ENCODE measurements around the gene TXLNB.
A peak's percentile ranks its signal among the peaks of the same experiment; 100 is the strongest.
"Not testable (repeated sequence)": the region's sequence is repeated elsewhere in the genome, so short reads cannot be mapped to it uniquely, and the experiment has no call there.

Gene TXLNB

DNA sequence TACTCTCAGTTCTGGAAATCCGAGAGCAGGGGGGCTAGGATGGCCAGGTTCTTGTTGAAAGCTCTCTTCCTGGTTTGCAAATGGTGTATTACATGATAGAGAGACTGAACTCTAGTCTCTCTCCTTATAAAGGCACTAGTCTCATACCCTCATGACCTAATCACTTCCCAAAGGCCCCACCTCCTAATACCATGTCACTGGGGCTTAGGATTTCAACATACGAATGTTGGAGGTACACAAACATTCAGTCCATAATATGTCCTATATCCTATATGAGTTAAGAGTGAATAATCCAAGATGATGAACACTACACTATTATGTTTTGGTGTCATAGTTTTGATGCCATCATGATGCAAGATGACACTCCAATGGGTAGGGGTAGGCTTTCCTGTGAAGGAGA is 20.0 kb upstream of the TXLNB start:
- DNase-seq (ENCODE audit: low spot score) (no peak), FAIRE-seq (no peak)

DNA sequence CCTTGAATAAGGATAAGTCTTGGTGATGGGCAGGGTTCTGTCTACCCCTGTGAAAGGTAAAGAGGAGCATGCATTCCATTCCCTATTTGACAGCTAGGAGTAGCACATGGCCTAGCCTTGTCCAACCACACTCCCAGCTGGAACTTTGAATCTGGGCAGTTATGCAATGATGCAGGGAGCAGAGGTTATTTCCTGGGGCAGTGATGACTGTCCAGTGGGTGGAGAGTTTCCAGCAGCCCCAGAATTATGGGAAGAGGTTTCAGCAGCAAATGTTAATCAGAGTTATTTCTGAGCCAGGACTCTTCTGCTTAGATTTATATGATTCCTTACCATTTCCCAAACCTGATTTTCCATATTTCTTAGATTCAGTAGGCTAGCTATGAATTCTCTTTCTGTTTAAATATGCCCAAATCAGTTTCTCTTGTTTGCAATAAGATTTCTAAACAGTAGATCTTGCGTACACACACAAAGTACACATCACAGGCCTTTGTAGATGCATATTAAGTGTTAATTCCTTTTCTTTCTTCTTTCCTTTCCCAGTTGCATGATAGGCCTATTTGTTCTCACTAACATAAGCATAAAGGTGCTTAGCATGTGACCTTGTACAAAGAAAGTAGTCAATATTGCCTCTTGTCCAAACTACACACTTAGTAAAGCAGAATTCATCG is 17.3 kb upstream of the TXLNB start:
- DNase-seq (ENCODE audit: low spot score) = no peak
- FAIRE-seq = no peak

DNA sequence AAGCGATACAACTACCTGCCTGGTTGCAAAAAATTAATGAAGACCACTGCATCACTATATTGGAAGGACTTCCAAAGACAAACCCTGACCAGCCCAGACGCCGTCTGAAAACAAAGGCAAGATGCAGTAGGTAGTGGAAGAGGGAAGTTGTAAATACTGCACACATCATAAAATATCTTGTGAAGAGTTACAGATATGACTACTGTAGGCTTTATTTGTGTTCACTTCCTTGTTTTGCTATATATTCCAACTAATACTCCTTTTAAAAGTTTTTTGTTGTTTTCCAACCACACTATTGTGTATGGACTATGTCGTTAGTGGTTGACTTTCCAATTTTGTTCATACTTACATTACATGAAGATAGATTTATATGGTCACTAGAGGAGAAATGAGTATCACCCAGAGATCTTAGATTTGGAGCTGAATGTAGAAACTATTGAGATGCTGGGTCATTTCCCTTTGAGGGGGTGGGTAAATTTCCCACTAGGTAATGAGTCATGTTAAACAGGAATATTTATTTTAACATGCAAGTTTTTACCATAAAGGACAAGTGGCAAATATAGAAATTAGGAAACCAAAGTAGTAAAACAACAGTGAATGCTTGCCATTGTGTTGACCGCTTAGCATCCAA is 16.6 kb upstream of the TXLNB start:
- no peak for DNase-seq (ENCODE audit: low spot score)
- no peak for FAIRE-seq

DNA sequence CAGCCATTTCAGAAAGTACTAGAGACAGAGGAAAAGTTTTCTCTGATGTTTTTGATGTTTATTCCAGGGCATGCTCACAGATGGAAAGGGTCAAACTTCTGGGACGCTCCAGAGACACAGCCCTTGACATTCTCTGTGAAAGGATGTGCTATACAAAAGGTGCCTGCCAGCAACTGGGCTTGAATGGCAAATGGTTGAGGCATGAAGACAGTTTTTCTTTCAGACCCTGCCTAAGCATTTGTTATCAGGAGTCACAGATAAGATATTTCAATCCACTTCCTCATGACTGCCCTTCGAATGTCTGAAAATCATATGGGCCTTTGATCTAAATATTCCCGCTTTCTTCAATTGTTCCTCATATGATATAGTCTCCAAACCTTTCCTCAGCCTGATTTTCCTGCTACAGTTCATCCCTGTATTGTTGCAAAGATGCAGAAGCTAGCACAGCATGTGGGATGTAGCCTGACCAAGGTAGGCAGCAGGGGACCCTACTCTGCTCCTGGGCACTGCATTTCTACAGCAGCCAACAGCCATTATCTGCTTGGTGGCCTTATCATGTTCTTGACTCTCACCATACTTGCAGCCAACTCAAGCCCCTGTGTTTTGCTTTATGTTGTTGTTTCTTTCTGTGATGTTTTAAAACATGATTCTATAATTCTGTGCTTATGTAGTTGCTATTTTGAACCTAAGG is 14.6 kb upstream of the TXLNB start:
- FAIRE-seq = no peak
- DNase-seq (ENCODE audit: low spot score) = no peak

DNA sequence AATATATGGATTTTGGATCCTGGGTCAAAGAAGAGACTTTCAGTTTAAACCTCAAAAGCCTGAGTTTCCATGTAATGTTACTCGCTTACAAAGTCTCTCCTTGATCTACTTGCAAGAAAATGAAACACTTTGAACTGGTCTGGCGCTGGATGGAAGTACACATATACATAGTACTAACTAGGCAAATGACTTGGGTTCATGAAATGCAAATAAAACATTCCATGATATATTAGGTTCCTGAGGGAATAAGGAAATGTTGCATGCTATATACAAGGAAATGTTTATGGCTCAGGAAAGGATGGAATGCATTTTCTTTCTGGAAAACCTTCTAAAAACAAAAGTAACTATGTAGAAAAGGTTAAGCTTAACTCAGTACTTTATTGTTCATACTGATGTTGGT is 11.4 kb upstream of the TXLNB start:
- DNase-seq (ENCODE audit: low spot score) (no peak), FAIRE-seq (no peak)

DNA sequence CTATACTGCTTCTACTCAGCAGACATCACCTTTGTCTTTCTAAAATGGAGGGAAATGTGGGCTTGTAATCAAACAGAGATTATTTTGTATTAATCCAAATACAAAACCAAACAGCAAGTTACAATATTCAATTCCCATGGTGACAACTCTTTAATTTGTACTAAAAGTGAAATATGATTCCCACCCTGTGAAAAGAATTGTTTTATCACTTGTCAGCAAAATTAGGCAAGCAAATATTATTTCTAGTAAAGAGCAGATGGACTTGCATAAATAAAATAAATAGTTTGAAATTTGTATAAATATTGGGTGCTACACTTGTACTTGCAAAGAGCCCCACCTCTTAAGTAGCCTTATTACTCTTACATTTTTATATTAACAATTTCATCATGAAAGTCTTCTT is 6.1 kb upstream of the TXLNB start:
- no peak for FAIRE-seq
- DNase-seq (ENCODE audit: low spot score) = no peak

DNA sequence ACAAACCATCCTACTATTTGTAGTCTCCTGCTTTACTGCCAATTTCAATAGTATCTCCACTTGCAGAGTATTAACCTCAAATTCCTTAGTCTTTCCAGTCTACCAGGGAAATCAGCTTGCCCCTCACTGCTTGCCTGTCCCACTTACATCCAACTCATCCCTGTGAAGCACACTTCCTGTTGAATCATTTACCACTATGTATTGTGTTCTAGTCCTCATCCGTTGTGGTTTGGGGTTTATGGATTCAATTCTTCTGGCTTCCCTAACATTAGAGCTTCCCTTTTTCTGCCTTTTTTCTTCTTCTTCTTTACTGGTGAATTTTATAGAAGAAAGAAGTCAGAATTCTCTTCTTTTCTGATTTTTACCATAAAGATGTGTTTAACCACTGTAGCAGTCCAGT is 5.1 kb upstream of the TXLNB start:
- DNase-seq (ENCODE audit: low spot score) (peak; percentile 47), FAIRE-seq (peak; percentile 37)

DNA sequence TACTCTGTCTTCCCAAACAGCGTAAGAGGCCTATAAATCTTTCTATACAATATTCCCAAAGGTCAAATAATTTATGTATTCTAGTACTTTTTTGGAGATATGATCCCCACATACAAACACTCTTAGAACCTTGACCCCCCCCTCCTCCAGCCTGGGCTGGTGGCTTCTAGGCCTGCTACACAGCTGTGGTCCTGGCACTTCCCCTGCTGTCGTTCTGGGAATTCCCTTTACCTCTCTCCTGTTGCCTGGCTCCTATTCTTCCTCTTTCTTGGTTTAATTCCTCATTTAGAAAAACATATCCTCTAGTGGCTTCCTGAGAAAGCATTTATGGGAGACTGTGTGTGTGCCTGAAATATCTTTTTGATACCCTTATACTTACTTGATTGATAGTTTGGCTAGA is 4.1 kb upstream of the TXLNB start:
- FAIRE-seq = no peak
- no peak for DNase-seq (ENCODE audit: low spot score)

DNA sequence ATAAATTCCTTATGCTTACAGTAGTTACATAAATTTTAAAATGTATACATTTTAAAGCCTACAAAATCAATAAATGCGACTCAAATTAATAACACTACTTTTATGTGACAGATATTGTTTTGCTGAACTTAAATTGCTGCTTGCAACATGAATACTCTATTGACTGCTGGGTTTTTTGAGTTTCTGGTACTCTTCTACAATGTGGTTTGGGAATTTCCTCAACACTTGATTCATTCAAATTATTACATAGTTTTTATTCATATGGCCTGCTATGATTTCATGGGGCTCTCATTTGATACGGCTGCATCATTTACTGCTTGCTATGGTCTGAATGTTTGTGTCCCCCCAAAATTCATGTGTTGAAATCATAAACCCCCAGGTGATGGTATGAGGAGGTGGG is 2.3 kb upstream of the TXLNB start:
- FAIRE-seq = no peak
- no peak for DNase-seq (ENCODE audit: low spot score)

DNA sequence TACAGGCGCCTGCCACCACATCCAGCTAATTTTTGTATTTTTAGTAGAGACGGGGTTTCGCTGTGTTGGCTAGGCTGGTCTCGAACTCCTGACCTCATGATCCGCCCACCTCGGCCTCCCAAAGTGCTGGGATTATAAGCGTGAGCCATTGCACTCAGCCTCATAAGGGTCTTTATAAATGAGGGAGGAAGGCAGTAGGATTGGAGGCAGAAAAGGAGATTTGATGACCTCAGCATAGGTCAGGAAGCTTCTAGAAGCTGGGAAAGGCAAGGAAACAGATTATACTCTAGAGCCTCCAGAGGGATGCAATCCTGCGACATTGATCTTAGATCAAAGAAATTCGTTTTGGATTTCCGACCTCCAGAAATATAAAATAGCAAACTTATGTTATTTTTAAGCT is 1.4 kb upstream of the TXLNB start:
- not testable (repeated sequence) for FAIRE-seq; DNase-seq (ENCODE audit: low spot score)

DNA sequence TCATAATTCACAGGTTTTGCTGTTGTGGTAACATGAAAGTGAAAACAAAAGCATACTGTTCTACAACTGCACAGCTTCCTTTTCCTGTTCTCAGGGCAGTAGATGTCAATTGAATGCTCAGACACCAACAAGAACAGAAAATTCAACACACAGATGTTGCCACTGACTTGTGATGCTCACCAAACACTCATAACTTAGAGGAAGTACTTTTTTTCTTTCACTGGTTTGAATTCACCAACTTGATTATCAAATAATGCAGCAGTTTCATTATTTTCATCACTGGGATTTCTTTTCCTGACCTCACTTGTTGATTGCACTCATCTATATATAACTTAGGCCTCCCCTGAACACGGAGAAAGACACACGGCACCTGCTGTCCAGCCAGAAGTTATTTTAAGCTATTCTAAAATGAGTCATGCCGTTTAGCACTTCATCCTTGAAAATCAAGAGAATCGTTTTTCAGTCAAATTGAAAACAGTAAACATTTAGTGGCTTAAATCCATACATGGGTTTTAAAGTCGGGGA is 949 bp downstream of the TXLNB start:
- no peak for FAIRE-seq
- peak; percentile 36 for DNase-seq (ENCODE audit: low spot score)

DNA sequence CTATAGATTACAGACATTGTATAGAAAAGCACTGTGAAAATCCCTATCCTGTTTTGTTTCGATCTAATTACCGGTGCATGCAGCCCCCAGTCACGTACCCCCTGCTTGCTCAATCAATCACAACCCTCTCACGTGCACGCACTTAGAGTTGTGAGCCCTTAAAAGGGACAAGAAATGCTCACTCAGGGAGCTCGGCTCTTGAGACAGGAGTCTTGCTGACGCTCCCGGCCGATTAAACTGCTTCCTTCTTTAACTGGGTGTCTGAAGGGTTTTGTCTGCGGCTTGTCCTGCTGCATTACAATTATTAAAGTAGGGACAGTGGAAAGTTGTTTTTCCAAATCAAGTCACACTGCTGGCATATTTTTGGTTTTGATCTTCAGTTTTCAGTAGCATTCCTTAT is 2.6 kb downstream of the TXLNB start:
- FAIRE-seq (no peak), DNase-seq (ENCODE audit: low spot score) (no peak)

DNA sequence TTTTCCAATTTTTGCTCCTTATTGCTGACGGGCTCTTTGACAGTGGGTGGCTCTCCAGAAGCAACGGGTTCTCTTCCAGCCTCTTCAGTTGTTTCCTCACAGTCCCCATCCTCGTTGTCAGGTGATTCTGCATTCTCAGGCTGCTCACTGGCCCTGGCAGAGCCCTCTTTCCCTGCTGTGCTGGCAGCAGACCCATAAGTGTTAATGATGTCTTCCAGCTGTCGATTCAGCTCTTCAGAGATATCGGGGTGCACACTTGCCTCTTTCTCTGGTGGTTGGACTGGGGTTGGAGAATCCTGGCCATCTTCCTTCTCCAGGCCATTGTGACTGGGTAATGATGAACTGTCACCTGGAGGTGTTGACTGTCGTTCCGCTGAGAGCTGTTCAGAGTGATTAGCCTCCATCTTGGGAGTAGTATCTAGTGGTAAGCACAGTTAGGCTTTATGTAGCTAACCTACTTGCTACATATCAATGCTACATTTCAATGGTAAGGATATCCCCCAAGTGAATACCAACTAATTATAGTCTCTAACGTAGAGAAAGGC is 3.2 kb downstream of the TXLNB start:
- no peak for DNase-seq (ENCODE audit: low spot score)
- no peak for FAIRE-seq

DNA sequence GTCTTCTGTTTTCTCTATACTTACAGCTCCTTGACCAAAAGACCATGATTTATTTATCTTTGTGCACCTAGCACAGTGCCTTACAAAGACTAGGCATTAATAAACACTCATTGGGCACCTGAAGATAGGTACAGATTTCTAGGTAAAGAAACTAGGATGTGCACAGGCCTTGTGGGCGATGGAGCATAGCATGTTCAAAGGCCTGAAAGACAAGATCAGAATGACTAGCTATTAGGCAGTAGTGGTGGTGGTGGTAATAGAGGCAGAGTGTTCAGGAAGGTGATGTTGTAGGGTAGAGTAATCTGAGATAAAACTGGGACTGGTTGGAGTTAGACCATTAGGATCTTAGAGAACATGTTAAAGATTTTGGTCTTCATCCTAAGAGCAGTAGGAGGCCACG is 3.9 kb downstream of the TXLNB start:
- FAIRE-seq = no peak
- DNase-seq (ENCODE audit: low spot score) = no peak

DNA sequence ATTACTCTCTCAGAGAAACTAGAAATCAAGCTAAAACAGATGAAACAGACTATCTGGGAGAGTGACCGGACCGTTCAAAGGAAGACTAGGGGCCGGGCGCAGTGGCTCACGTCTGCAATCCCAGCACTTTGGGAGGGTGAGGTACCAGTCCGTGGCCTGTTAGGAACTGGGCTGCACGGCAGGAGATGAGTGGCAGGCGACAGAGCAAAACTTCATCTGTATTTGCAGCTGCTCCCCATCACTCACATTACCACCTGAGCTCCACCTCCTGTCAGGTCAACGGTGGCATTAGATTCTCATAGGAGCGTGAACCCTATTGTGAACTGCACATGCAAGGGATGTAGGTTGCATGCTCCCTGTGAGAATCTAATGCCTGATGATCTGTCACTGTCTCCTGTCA is 5.4 kb downstream of the TXLNB start:
- DNase-seq (ENCODE audit: low spot score); FAIRE-seq: not testable (repeated sequence)

DNA sequence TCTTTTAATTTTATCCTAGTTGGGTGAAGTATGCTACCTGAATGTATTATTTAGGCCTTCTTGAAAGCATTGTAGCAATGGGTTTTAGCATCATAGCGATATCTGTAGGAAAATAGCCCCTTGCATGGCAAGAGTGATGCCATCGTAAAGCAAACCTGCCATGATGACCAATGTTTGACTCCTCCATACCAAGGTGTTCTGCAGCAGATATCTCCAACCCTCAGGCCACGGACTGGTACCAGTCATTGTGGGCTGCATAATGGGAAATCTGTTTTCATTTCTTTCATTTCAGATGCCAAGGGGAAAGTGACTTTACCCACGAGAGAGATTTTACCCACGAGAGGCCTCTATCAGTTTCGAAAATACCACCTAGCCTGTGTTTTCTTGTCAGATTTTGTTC is 6.2 kb downstream of the TXLNB start:
- FAIRE-seq (no peak), DNase-seq (ENCODE audit: low spot score) (no peak)

DNA sequence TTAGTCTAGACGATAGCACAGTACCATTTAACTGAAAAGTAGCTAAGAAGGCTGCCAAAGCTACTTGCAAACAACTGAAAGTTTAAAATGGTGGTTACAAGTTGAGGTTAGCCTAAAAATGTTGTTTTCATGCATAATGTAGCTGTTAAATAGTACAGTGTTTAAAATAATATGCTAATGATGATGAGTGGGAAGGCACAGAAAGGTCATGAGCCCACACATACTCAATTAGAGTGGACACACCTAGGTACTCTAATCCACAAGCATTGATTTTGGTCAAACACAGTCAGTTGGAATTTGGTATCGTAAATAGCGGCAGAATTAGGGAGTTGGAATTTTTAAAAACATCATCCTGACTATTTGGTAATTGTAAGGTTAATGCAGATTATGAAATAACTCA is 7.0 kb downstream of the TXLNB start:
- no peak for FAIRE-seq

DNA sequence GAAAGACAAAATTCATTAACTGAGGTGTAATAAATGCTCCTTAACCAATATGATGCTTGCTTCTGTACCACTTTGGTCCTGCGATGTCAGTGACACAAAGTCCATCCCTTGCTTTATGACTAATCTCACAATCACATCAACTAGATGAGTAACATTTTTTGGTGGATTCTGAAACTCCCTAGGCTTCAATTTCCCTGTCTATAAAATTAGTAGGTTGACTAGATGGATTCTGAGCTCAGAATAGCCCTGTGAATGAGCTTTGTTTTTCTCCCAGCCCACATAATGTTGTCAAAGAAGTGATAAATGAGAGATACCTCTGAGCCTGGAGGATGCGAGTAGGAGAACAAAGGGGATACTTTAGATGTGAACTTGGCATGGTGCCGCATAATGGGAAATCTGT is 9.1 kb downstream of the TXLNB start:
- no peak for DNase-seq (ENCODE audit: low spot score)
- FAIRE-seq = no peak

More for the DNA sequence above, 7.0 kb downstream of the TXLNB start:
- DNase-seq (ENCODE audit: low spot score) = no peak

DNA sequence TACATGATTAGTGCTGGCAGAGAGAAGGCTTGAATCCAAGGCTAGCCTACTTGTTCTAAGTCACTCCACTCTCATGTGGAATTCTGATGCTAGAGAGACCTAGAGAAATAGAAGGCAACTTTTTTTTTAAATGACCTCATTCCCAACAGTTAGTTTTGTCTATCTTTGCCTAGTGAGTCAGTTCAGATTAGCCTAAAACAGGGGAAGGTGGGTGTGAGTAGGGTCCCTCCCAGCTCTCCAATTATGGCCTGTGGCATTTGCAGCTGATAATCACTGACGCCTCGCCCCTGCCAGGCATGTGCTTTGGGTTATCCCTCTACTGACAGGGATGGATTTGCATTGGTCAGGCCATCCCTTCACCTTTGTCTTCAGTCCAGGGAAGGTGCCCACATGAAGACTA is 13.6 kb downstream of the TXLNB start:
- DNase-seq (ENCODE audit: low spot score) (no peak), FAIRE-seq (peak; percentile 56)

DNA sequence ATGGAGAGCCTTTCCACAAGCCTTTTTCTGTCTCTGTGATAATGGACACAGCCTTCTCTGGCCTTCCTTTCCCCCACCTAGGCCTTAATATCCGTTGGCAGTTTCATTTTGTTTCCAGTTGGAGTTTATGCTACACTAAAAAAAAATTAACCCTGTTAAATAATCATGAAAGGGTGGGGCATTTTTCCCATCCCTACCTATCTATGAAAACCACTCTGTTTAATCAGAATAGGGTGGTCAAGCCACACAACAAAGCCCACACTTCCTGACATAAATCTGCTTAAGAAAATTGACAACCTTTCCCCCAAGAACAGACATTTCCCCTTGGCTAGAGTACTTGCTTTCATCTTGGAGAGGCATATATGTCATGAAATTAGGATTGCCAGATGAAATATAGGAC is 14.2 kb downstream of the TXLNB start:
- FAIRE-seq = no peak
- DNase-seq (ENCODE audit: low spot score) = no peak

DNA sequence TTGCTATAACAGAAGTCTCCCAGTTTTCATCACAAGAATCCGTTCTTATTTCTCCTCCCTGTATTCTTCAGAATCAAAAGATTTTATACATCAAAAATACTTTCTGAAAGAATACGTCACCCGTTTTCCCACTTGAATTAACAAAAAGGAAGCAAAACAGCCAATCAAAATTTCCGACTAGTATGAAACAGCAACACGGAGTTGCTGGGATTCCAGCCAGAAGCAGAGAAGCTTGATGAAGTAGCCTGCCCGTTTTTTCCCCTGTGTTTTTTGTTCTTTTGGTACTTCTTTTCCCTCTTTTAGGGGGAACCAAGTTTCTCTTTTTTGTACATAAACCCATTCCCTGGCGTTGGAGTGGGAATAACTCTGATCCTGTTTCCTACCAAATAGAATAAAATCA is 14.6 kb downstream of the TXLNB start:
- FAIRE-seq = no peak

DNA sequence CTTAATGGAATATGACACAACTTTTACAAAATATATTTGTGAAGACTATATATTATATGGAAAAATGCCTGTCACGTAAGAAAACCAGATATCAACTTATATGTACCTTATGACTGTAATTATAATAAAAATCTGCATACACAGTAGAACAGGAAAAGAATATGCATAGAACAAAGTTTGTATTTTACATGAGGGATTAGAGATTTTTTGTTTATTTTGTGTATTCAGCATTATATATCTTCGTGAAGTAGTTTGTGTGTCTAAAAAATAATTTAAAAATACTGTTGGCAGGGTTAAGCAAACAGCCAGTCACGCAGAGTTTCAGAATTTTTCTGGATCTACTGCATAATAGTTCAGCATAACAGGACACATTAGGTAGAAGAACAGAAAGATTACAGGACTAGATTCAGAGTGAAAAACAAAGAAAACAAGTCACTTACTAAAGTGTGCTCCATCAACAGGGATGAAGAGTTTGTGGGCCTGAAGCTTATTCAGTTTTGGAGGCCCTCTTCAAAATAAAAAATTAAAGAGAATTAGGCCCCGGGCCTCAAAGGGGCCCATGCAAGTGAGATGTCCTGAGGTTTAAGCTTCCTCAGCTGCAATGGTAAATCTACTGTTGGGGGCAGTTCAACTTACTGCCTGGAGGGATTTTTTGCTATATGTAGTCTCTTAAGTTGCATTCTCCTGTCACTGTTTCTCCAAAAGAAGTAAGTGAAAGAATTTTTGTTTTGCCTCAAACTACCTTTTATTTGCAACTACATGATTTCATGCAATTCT is 16.3 kb downstream of the TXLNB start:
- DNase-seq (ENCODE audit: low spot score) (no peak), FAIRE-seq (no peak)

More for the DNA sequence above, 14.6 kb downstream of the TXLNB start:
- DNase-seq (ENCODE audit: low spot score) = no peak
